Osteocyte (in vitro differentiated cells): Measurements from ENCODE around the gene PTPRR. TPM values are rescaled to one million over a fixed set of nuclear protein-coding genes. Genes with fewer than 3 reads are reported as not detected.

Experiments used
- DNase-seq: peaks from one replicate; pipeline ENCODE4 v3.0.0; 2021; ENCODE audit warnings: mixed read lengths; ENCODE audit not compliant: unreplicated experiment; ENCODE audit errors: extremely low spot score
- H3K27ac Mint-ChIP-seq: one replicate; pipeline ENCODE4 v1.8.0; 2021; ENCODE audit warnings: mild to moderate bottlenecking, mixed read lengths; ENCODE audit not compliant: unreplicated experiment
- H3K27me3 Mint-ChIP-seq: one replicate; pipeline ENCODE4 v1.8.0; 2021; ENCODE audit warnings: mixed read lengths; ENCODE audit not compliant: unreplicated experiment
- H3K36me3 Mint-ChIP-seq: one replicate; pipeline ENCODE4 v1.8.0; 2021; ENCODE audit warnings: mixed read lengths; ENCODE audit not compliant: unreplicated experiment
- H3K4me1 Mint-ChIP-seq: one replicate; pipeline ENCODE4 v1.8.0; 2021; ENCODE audit warnings: mixed read lengths; ENCODE audit not compliant: unreplicated experiment
- H3K4me3 Mint-ChIP-seq: one replicate; pipeline ENCODE4 v1.8.0; 2021; ENCODE audit warnings: mild to moderate bottlenecking, moderate library complexity, mixed read lengths; ENCODE audit not compliant: unreplicated experiment
- H3K9me3 Mint-ChIP-seq: one replicate; pipeline ENCODE4 v1.8.0; 2021; ENCODE audit warnings: mixed read lengths; ENCODE audit not compliant: unreplicated experiment
- total RNA-seq: library from RNA; stranded (reverse); gene quantifications from 2 replicates; pipeline ENCODE4 v1.2.1, GENCODE V29; 2021
- TF ChIP-seq, protein P1 (sequence below): fragments of 200-600 bp; sonication (generic); IDR thresholded peaks from 2 replicates; pipeline ENCODE4 v1.5.0; 2021; ENCODE audit warnings: antibody characterized with exemption, mild to moderate bottlenecking, moderate library complexity

PTPRR gene
- total RNA-seq, 1 donor from 2014 or later: 0.21 TPM

DNA sequence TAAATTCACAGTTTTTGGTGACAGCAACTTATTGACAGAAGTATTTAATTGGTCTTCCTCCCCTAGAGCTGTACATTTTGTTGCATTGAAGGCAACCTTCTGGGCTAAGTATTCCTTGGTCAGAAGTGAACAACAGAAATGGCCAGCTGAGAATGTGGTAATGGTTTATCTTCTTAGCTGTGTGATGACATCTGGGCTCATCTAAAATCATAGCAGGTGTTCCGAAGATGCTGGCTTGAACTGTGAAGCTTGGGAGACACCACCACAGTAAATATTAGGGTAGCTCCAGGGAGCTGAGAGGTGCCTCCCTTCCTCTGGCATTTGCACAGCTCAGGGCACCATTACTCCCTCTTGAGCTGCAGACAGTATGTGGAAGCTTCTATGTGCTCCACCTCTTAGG is 279.6 kb downstream of the PTPRR start:
- H3K36me3 Mint-ChIP-seq: no peaks in the 10 kb centered on the region
- TF ChIP-seq, protein P1, sequence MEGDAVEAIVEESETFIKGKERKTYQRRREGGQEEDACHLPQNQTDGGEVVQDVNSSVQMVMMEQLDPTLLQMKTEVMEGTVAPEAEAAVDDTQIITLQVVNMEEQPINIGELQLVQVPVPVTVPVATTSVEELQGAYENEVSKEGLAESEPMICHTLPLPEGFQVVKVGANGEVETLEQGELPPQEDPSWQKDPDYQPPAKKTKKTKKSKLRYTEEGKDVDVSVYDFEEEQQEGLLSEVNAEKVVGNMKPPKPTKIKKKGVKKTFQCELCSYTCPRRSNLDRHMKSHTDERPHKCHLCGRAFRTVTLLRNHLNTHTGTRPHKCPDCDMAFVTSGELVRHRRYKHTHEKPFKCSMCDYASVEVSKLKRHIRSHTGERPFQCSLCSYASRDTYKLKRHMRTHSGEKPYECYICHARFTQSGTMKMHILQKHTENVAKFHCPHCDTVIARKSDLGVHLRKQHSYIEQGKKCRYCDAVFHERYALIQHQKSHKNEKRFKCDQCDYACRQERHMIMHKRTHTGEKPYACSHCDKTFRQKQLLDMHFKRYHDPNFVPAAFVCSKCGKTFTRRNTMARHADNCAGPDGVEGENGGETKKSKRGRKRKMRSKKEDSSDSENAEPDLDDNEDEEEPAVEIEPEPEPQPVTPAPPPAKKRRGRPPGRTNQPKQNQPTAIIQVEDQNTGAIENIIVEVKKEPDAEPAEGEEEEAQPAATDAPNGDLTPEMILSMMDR: no peak
- no peak overlapping the region for H3K4me3 Mint-ChIP-seq
- H3K9me3 Mint-ChIP-seq: no peaks in the 10 kb centered on the region
- no peak for DNase-seq
- H3K27ac Mint-ChIP-seq: no peak overlapping the region
- H3K4me1 Mint-ChIP-seq: peaks cover 12% of the 10 kb centered on the region
- peaks cover 2% of the 10 kb centered on the region for H3K27me3 Mint-ChIP-seq

DNA sequence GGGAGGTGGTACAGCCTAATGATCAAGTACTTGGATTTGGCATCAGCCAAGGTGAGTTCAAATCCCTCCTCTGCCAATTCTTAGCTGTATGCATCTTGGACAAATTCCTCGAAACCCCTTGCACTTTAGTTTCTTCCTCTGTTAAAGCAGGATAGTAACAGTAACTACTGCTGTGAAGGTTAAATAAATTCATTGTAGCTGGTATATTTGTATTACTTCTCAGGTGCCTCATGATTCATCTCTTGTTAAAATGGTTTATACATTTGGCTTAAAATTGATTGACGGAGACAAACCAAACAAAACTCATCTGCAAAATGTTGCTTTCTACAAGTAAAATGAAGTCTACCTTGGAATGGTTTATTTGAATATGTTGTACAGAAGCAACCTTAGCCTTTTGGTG is 281.0 kb downstream of the PTPRR start:
- H3K4me3 Mint-ChIP-seq: no peak overlapping the region
- TF ChIP-seq, protein P1: no peak
- H3K36me3 Mint-ChIP-seq: no peaks in the 10 kb centered on the region
- no peak overlapping the region for H3K27ac Mint-ChIP-seq
- H3K9me3 Mint-ChIP-seq: no peaks in the 10 kb centered on the region
- peaks cover 2% of the 10 kb centered on the region for H3K27me3 Mint-ChIP-seq
- DNase-seq: no peak
- peaks cover 1% of the 10 kb centered on the region for H3K4me1 Mint-ChIP-seq

DNA sequence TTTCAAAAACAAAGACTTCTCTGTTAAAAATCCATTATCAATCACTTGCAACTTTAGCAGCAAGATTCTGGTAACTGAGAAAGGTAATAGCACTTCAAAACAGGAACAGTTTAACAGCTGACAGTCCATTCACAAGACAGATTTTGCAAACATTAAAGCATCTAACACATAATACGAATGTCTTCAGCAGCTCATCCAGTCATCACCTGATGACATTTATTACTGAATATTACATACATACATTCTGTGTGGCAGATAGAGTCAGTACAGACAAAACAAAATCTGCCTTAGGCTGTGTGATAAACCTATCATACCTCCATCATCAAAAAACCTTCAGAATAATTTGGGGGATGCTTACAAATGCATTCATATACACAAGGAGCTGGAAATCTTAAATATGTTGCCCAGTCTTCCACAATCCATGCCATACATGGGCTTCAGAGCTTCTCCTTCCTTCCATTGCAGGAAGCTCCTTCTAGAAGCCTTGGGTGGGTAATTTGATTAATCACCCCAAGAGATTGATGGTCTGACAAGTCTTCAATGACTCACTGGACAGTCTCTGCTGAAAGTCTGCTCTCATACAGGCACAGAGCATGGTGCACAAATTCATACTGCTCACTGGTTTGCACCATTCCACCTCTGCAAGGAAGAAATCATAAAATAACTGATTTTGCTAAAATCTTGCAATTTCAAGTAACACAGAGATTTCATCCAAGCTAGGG is 281.7 kb downstream of the PTPRR start:
- DNase-seq: no peak
- H3K27me3 Mint-ChIP-seq: peaks cover 2% of the 10 kb centered on the region
- TF ChIP-seq, protein P1: no peak
- no peak overlapping the region for H3K4me3 Mint-ChIP-seq
- H3K4me1 Mint-ChIP-seq: no peaks in the 10 kb centered on the region
- H3K36me3 Mint-ChIP-seq: no peaks in the 10 kb centered on the region
- no peak overlapping the region for H3K27ac Mint-ChIP-seq
- no peaks in the 10 kb centered on the region for H3K9me3 Mint-ChIP-seq

DNA sequence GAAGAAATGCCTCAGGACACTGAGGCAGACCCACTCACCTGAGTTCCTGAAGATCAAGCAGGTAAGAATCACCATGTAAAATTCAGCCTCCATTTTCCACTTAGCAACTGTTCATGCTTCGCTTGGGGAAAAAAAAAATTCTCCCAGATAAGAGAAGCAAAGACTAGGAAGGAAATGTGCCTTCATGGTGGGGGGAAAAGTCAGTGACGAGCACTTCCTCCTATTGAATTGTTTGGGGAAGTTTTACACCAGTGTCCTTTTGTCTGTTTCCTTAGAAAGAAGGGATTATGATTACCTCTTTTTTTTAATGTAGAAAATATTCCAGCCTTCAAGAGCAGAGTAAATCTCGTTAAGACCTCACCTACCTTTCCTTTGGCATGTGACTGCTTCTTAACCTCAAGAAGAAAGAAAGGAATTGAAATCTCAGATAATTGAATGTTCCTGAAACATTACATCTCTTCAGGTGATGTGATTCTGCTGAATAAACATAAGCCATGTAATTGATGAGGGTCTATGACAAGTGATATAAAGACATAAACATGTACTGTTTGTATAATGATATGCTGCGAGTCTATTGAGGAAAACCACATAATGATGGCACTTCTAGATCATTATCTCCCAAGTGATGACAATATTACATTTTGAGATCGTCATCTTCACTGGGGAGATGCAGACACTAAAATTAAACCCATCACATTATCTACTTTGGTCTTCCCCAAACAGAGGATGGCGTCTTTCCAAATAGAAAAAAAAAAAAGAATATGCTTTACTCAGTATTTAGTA is 283.0 kb downstream of the PTPRR start, which contains the start of gene PTPRB:
PTPRB (minus strand) TSS at position 127 of the 783 bp plus-strand sequence; CDS start at position 93, 34 bp downstream.
- H3K36me3 Mint-ChIP-seq: no peaks in the 10 kb centered on the region
- no peak within 1 kb of the TSS for H3K27ac Mint-ChIP-seq
- H3K4me1 Mint-ChIP-seq: no peaks in the 10 kb centered on the region
- no peak within 1 kb of the TSS for H3K4me3 Mint-ChIP-seq
- DNase-seq: no peak
- no peaks in the 10 kb centered on the region for H3K9me3 Mint-ChIP-seq
- TF ChIP-seq, protein P1: no peak
- peaks cover 2% of the 10 kb centered on the region for H3K27me3 Mint-ChIP-seq

DNA sequence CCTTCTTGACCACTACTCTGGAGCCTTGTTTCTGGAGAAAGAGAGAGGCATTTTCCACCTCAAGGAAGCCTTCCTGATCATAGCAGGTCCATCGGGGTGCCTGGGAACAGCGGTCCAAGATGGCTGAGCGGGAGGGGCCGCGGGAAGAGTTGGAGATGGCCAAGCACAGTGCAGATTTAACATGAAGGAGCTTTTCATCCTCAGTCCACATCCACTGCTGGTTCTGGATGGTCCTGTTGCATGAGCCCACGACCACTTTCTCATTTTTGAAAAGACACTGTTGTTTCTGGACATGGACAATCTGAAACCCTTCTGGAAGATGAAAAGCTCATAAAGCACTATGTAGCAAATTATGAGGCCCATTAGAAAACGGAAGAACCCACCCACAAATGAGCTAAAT is 284.8 kb downstream of the PTPRR start:
- Mint-ChIP-seq H3K9me3 (no peaks in the 10 kb centered on the region), H3K27ac (no peak overlapping the region), H3K36me3 (no peaks in the 10 kb centered on the region), H3K27me3 (peaks cover 3% of the 10 kb centered on the region), H3K4me3 (no peak overlapping the region), H3K4me1 (no peaks in the 10 kb centered on the region)
- no peak for DNase-seq
- TF ChIP-seq, protein P1: no peak
